Amygdala (tissue), 56 donors: Measurements from ENCODE around the gene KRTAP2-3.
"Not testable (repeated sequence)": the region's sequence is repeated elsewhere in the genome, so short reads cannot be mapped to it uniquely, and the experiment has no call there.

Source experiments
- DNase-seq, 56 donors: peaks; one replicate each; lab custom pipeline; 2025; lab: John Stamatoyannopoulos, UW

The KRTAP2-3 gene

DNA sequence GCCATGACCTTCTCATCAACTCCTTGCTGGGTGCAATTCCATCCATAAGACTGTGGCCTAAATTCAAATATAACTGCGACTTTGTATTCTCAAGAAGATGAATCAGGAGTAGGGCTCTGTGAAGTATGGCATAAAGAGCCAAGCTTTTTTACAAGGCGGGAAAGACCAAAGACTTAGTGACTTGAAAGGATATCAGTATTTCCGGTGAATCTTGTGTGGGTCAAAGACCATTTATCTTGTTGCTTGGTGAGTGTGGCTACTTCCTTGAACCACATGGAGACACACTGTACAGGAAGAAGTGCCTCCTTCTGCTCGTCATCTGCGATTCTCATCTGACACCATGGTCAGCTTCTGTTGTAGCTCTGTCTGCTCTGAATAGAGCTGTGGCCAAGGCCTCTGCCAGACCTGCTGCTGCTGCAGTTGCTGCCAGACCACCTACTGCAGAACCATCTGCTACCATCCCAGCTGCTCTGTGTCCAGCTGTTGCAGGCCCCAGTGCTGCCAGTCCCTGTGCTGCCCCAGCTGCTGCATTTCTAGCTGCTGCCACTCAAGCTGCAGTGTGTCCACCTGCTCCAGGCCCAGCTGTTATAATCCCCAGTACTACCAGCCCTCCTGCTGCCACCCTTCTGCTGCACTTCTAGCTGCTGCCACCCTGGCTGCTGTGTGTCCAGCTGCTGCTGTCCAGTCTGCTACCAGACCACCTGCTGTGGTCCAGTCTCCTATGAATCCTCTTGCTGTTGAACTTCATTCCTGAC lies 11.9 kb upstream of the KRTAP2-3 start:
- DNase-seq: no peak

GRCh38 chr17:41069031-41069430 lies 9.1 kb upstream of the KRTAP2-3 start:
- DNase-seq: no peak

DNA sequence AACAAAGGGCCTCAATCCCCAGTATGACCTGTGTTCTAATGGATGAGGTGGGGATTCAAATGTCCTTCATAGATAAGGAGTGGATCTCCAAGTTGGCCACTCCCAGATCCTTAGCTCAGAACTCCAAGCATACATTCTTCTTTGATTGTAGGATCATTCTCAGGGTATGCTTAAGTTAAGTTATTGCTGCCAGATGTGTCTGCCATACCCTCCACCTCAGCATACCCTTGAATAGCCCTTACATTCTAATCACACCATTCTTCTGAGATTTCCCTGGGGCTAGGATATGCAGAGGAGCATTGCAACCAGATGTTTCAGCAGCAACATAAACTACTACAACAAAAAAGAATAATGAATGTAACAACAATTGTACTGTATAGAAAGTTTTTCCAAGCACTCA lies 7.4 kb upstream of the KRTAP2-3 start:
- no peak for DNase-seq

DNA sequence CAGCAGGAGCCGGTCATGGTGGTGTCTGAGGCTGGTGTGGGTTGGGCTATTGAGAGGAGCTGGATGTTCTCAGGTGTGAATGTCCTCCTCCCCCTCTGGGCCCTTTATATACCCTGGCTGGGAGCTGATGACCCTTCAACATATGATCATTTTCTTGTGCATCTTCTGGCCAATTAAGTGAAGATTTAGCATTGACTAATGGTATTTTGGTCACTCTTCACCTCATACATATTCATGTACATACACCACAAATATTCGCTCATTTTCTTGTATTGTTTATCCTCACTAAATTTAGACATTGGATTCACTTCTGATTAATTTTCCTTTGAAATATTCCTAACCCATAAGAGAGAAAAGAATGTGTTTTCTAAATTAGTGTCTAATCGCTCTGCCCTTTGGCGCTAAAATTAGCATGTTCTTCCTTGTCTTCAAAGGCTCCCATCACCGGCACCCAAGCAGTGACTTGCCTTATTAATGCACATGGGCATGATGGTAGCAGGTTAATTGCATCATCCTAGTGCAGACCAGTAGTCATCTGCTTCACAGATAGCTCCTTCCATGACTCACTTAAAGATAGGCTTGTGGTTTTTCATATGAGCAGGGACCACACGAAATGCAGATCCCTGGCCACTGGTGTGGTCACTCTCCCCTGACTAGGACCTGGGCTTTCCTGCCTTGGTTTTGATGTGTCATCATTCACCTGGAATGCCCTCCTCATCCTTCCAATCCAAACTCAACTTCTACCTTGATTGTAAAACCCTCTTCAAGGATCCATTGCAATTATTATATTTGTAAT lies 6.1 kb upstream of the KRTAP2-3 start, which contains the start of gene KRTAP2-4:
KRTAP2-4 (minus strand) TSS at position 51 of the 796 bp plus-strand sequence; CDS start at position 17, 34 bp downstream.
- DNase-seq: no peak

GRCh38 chr17:41065016-41065689 lies 5.2 kb upstream of the KRTAP2-3 start:
- not testable (repeated sequence) for DNase-seq

GRCh38 chr17:41064301-41064700 lies 4.4 kb upstream of the KRTAP2-3 start:
- no peak for DNase-seq

GRCh38 chr17:41063449-41063848 lies 3.5 kb upstream of the KRTAP2-3 start:
- DNase-seq: no peak

- DNase-seq: no peak
These were observed 2.0 kb upstream of the KRTAP2-3 start for GRCh38 chr17:41061964-41062363.

GRCh38 chr17:41059276-41060051 lies 450 bp downstream of the KRTAP2-3 start:
- not testable (repeated sequence) for DNase-seq

DNA sequence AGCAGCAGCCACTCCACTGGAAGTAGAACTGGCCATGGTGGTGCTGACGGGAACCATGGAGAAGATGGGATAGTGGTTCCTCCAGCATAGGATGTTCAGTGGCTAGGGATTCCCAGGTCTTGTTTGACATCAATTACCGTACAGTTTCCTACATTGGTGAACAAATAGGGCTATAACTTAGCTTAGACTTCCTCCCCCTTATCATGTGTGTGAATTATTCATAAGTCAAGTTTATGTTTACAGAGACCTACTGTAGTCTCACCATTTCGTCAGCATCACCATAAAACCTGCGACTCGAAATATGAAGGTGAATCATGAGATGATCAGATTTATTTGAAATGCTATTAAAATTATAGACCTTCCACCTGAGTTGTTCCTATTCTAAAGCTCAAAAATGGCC lies 1.2 kb downstream of the KRTAP2-3 start:
- no peak for DNase-seq

- no peak for DNase-seq
These were observed 2.4 kb downstream of the KRTAP2-3 start for GRCh38 chr17:41057547-41057946.

DNA sequence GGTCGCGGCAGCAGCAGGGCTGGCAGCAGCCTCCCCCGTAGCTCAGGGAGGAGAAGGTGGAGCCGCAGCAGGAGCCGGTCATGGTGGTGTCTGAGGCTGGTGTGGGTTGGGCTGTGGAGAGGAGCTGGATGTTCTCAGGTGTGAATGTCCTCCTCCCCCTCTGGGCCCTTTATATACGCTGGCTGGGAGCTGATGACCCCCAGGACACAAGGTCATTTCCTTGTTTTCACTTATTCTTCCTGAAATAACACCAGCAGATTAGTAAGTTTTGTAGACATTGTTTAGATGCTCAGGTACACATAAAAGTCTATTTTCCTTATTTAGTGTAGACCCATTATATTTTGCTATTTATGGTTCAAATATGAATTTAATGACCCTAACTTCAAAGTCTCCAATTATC lies 4.8 kb downstream of the KRTAP2-3 start, which contains the start of gene KRTAP2-2:
KRTAP2-2 (minus strand) TSS at position 101 of the 400 bp plus-strand sequence; CDS start at position 82, 19 bp downstream.
- DNase-seq: not testable (repeated sequence)

DNA sequence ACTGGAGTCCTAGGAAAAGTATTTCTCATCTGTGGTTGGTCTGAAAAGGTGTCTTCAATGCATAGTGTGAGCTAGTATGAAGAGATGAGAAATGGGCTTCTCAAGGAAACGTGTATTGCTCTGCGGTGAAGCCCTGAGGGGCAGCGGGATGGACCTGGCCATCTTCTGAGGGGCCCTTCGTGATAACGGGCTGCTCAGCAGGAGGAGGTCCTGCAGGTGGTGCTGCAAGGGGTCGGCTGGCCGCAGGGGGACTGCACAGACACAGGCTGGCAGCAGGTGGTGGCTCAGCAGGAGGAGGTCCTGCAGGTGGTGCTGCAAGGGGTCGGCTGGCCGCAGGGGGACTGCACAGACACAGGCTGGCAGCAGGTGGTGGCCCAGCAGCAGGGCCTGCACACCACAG lies 5.4 kb downstream of the KRTAP2-3 start:
- not testable (repeated sequence) for DNase-seq

DNA sequence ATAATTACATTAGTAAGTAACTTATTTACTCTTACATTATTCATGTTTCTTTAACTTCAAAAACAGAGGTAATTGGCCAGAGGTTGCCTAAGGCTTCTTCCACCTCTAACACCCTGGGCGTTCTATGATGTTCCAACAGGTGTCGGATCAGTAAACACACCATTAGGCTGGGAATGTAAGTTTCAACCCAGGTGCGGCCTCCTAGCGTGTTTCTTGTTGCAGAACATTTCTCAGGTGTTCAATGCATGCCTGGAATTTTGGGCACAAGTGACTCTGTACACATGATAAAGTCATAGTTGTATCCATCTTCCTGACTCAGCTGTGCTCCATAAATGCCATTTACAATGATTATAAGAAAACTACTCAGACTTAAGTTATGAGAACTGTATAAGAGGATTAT lies 5.9 kb downstream of the KRTAP2-3 start:
- DNase-seq: no peak

GRCh38 chr17:41052566-41052965 lies 7.3 kb downstream of the KRTAP2-3 start:
- DNase-seq: no peak

- no peak for DNase-seq
These were observed 10.8 kb downstream of the KRTAP2-3 start for GRCh38 chr17:41049110-41049509.

DNA sequence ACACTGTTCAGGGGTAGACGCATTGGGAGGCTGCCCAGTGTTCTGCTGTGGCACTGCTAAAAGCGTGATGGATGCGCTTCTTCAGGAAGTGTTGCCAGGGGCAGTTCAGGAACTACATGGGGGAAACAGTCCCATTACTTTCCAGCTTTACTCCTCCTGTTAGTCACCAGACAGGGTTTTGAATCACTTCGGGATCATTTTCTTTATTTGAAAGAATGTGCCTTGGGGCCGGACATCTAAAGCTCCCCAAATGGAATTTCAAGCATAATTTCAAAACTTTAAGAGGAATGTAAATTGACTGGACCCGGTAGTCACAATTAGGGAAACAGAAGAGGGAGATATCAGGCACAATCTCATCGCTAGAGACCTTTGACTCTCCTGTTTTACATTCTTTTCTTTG lies 11.5 kb downstream of the KRTAP2-3 start:
- DNase-seq: no peak

- not testable (repeated sequence) for DNase-seq
These were observed 13.0 kb downstream of the KRTAP2-3 start, which contains the start of gene KRTAP2-1 for GRCh38 chr17:41046735-41047465. Gene KRTAP2-1 (minus strand): TSS chr17:41047316. CDS start chr17:41047267, 49 bp downstream.

DNA sequence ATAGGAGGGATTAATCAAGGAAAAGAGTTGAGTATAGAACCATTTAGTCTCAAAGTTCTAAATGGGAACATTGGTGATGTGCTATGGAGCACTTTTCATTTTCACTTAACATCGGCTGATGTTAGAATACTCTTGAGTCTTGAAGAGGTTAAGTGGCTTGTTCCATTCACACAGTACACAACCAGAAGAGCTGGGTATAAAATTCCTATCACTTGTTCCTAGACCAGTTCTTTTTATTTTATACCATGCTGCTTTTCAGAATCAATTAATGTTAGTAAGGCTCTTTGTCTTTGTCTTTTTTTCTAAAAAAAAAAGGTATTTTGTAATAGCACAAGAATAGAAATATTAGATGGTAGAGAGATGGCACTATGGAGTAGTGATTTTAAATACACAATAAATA lies 17.0 kb downstream of the KRTAP2-3 start:
- no peak for DNase-seq
